ENCODE measurements around the gene EFEMP2. TPM values are rescaled to one million over a fixed set of nuclear protein-coding genes. Genes with fewer than 3 reads are reported as not detected.

Gene EFEMP2
- total RNA-seq, 3 donors from 2014 or later (not counting 1 experiment from before 2014, with no cell fraction given), result 6.1 to 13.0 (median 9.8) TPM

DNA sequence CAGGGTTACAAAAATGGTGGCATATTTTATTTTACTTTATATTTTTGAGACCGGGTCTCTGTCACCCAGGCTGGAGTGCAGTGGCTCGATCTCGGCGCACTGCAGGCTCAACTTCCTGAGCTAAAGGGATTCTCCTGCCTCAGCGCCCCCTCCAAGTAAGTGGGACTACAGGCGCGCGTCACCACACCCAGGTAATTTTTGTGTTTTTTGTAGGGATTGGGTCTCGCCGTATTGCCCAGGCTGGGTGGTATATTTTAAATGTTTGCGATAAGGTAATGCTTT is 28.2 kb upstream of the EFEMP2 start:
- DNase-seq (no peak), ATAC-seq (no peak)
- peak overlapping the region; percentile 15 for H3K27ac ChIP-seq (ENCODE audit: low read length)
- peaks cover 38% of the 10 kb centered on the region for H3K4me1 ChIP-seq (ENCODE audit: control insufficient read depth, insufficient read depth, low read length)
- TF ChIP-seq, protein P1, sequence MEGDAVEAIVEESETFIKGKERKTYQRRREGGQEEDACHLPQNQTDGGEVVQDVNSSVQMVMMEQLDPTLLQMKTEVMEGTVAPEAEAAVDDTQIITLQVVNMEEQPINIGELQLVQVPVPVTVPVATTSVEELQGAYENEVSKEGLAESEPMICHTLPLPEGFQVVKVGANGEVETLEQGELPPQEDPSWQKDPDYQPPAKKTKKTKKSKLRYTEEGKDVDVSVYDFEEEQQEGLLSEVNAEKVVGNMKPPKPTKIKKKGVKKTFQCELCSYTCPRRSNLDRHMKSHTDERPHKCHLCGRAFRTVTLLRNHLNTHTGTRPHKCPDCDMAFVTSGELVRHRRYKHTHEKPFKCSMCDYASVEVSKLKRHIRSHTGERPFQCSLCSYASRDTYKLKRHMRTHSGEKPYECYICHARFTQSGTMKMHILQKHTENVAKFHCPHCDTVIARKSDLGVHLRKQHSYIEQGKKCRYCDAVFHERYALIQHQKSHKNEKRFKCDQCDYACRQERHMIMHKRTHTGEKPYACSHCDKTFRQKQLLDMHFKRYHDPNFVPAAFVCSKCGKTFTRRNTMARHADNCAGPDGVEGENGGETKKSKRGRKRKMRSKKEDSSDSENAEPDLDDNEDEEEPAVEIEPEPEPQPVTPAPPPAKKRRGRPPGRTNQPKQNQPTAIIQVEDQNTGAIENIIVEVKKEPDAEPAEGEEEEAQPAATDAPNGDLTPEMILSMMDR (IDR thresholded peaks at IDR 0.05), result no peak
- H3K9me3 ChIP-seq (ENCODE audit: control insufficient read depth, insufficient read depth, low read length), result no peaks in the 10 kb centered on the region
- H3K4me1 Mint-ChIP-seq, result peaks cover 12 to 23% of the 10 kb centered on the region in 2 donors
- peak overlapping the region; percentile 20 for H3K4me3 ChIP-seq (ENCODE audit: low read length)
- intact Hi-C loops (cut with micrococcal nuclease), result loop anchor here (1.0 kb wide), 1 partner anchor 11 kb away; the partner anchor contains the start of gene CCDC85B
- no peaks in the 10 kb centered on the region for H3K36me3 ChIP-seq (ENCODE audit: control insufficient read depth, insufficient read depth, low read length)
- peaks cover 5% of the 10 kb centered on the region for H3K27me3 ChIP-seq (ENCODE audit: control insufficient read depth, insufficient read depth, low read length)
- H3K36me3 Mint-ChIP-seq, result no peaks in the 10 kb centered on the region
- H3K9me3 Mint-ChIP-seq, result no peaks in the 10 kb centered on the region
- WGBS (ENCODE audit: insufficient coverage), result 85% methylated on average over 10 of the region's 11 CpGs
- H3K27ac Mint-ChIP-seq, result peak overlapping the region; percentile 90 to 98
- peaks cover 0 to 5% of the 10 kb centered on the region in 2 donors for H3K27me3 Mint-ChIP-seq (ENCODE audit: low read depth in 2 of 2)
- H3K4me3 Mint-ChIP-seq, result peak overlapping the region; percentile 45

- TF ChIP-seq, protein P1 (IDR thresholded peaks at IDR 0.05), result no peak
- Histone ChIP-seq H3K36me3 (ENCODE audit: control insufficient read depth, insufficient read depth, low read length) (no peaks in the 10 kb centered on the region), H3K27ac (ENCODE audit: low read length) (peak within 1 kb of the TSS; percentile 15), H3K4me3 (ENCODE audit: low read length) (peak within 1 kb of the TSS; percentile 30), H3K4me1 (ENCODE audit: control insufficient read depth, insufficient read depth, low read length) (peaks cover 38% of the 10 kb centered on the region), H3K9me3 (ENCODE audit: control insufficient read depth, insufficient read depth, low read length) (no peaks in the 10 kb centered on the region), H3K27me3 (ENCODE audit: control insufficient read depth, insufficient read depth, low read length) (peaks cover 5% of the 10 kb centered on the region)
- peak; percentile 91 to 96 for DNase-seq
- H3K4me3 Mint-ChIP-seq, result peak within 1 kb of the TSS; percentile 72
- no peaks in the 10 kb centered on the region for H3K36me3 Mint-ChIP-seq
- intact Hi-C loops (cut with micrococcal nuclease), result loop anchor here (1.0 kb wide), 1 partner anchor 10 kb away; the partner anchor contains the start of gene CCDC85B
- H3K27ac Mint-ChIP-seq, result peak within 1 kb of the TSS; percentile 90 to 98
- peaks cover 0 to 5% of the 10 kb centered on the region in 2 donors for H3K27me3 Mint-ChIP-seq (ENCODE audit: low read depth in 2 of 2)
- peaks cover 12 to 23% of the 10 kb centered on the region in 2 donors for H3K4me1 Mint-ChIP-seq
- WGBS (ENCODE audit: insufficient coverage), result 2% methylated on average over 80 of the region's 80 CpGs
- ATAC-seq, result peak; percentile 66 to 86 (median 78)
- H3K9me3 Mint-ChIP-seq, result no peaks in the 10 kb centered on the region
Measured at GRCh38 chr11:65900125-65900898, 27.7 kb upstream of the EFEMP2 start, which contains the start of gene FOSL1. Gene FOSL1, minus strand, starts transcription at chr11:65900388. Its CDS starts 49 bp downstream, at chr11:65900339.

- H3K4me1 Mint-ChIP-seq, result peaks cover 12 to 23% of the 10 kb centered on the region in 2 donors
- TF ChIP-seq, protein P1 (IDR thresholded peaks at IDR 0.05), result no peak
- Histone ChIP-seq H3K4me1 (ENCODE audit: control insufficient read depth, insufficient read depth, low read length) (peaks cover 43% of the 10 kb centered on the region), H3K27me3 (ENCODE audit: control insufficient read depth, insufficient read depth, low read length) (peaks cover 5% of the 10 kb centered on the region), H3K9me3 (ENCODE audit: control insufficient read depth, insufficient read depth, low read length) (no peaks in the 10 kb centered on the region), H3K36me3 (ENCODE audit: control insufficient read depth, insufficient read depth, low read length) (no peaks in the 10 kb centered on the region), H3K27ac (ENCODE audit: low read length) (no peak overlapping the region), H3K4me3 (ENCODE audit: low read length) (peak overlapping the region; percentile 30)
- no peaks in the 10 kb centered on the region for H3K9me3 Mint-ChIP-seq
- peaks cover 0 to 5% of the 10 kb centered on the region in 2 donors for H3K27me3 Mint-ChIP-seq (ENCODE audit: low read depth in 2 of 2)
- peak in 2 of 3 donors; percentile 37 to 42 for ATAC-seq
- H3K4me3 Mint-ChIP-seq, result peak overlapping the region; percentile 72
- 3% methylated on average over 78 of the region's 78 CpGs for WGBS (ENCODE audit: insufficient coverage)
- DNase-seq, result peak; percentile 66 to 69
- intact Hi-C loops (cut with micrococcal nuclease), result loop anchor here (1.0 kb wide), 1 partner anchor 9 kb away; the partner anchor contains the start of gene CCDC85B
- H3K36me3 Mint-ChIP-seq, result no peaks in the 10 kb centered on the region
- peak overlapping the region in 1 of 2 donors; percentile 98 for H3K27ac Mint-ChIP-seq
Measured at GRCh38 chr11:65899356-65900124, 26.9 kb upstream of the EFEMP2 start.

Measured in natural killer cell (primary cell).